NOMO-1 (cell line): ENCODE measurements around the gene ALKAL2.
A peak's percentile ranks its signal among the peaks of the same experiment; 100 is the strongest.

Source experiments
- DNase-seq, 2 experiments: peaks; one replicate each; lab custom pipeline; 2025; ENCODE audit not compliant: unreplicated experiment in 2 of 2; lab: John Stamatoyannopoulos, UW

Gene ALKAL2

DNA sequence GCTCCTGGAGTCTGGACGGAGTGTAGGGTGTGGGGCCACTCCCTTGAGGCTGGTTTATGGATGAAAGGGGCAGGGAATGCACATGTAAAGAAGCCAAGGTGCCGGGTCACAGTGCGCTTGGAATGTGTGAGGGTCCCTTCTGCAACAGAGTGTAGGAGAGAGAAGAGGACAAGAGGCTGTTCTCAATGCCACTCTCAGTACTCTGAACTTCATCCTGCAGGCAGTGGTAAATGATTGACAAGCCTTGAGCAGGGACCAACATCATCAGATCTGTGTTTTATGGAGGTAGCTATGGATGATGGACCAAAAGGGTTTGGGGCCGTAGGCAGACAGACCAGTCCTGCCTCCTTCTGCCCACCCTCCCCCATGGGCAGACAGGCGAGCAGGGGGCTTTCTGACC, 7.2 kb upstream of the ALKAL2 start:
- no peak for DNase-seq

DNA sequence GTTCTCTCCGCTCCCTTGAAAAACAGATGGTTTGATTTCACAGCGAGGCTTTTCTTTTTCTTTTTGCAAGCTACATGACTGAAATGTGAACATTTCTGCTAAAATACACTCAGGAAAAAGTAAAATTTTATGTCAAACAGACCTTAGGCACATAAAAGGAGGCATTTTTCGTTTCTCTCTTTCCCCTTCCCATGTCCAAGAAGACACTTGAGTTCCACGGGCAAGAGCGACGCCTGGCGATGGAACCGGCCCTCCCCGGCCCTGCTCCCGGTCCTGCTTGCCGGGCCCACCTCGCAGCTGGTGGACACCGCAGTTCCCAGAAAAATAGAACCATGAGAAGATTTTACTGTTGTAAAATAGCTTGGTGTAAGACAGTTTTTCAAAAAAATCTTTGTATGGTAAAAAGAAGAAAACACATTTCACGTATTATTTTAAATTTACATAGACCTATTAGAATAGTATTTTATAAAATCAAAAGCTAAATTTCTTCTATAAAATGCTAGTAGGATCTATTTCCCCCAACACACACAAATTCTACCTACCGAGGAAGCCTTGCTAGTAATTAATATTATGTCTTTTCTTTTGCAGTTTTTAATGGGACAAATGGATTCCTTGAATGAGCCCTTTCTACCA, 2.3 kb upstream of the ALKAL2 start:
- peak; percentile 45 to 54 for DNase-seq

DNA sequence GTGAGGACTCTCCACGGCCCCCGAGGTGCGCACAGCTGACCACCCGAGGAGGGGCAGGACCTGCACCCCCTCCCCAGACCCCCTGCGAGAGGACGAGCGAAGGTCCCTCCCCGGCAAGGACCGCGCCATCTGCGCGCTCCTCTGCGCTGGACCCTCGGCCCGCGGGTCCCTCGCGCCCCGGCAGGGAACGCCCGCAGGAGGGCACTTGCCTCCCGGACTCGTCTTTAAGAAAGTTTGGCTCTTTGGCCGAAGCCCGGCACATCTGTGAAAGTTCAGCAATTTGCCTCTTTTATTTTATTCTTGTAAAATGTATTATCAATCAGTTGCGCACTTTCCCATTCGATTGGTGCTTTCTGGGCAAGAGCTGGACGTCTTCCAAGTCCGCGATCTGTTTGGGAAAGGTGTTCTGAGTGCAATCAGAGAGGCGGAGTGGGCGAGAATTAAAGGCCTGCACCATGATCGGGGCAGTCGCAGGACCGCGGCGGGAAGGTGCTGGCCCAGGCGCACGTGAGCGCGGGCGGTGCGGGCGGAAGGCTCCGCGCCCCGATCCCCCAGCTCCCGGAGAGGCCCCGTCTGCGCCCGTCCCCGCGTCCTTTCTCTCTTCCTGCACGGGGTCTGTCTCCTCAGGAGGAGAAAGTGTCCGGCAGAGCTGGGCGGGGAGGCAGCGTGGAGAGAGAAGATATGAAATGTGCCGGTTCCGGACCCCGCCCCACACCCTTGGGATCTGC, 1.6 kb upstream of the ALKAL2 start:
- DNase-seq = no peak

DNA sequence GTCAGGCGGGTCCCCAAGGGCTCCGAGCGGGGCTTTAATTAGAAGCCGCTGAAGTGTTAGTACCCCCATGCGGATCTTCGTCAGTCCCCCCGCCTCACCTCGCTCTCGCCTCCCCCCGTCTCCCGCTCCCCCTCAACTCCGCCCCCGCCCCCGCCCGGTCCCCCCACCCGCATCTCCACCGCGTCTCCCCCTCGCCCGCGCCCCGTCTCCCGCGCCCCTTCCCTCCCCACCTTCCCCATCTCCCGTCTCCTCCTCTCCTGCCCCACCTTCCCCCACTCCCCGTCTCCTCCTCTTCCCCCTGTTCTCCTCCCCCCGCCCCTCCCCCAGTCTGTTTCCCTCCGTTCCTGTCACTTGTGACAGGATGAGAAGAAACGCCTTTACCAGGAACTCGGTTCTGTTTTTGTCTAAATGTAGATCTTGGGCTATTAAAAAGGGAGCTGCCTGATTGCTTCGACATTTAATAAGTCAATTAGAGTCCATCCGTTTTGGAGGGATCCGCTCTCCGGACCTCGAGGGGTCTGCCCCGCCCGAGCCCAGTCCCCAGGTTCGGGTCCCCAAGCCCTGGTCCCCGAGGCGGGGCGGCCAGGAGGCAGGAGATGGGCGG, 969 bp upstream of the ALKAL2 start:
- DNase-seq = no peak

DNA sequence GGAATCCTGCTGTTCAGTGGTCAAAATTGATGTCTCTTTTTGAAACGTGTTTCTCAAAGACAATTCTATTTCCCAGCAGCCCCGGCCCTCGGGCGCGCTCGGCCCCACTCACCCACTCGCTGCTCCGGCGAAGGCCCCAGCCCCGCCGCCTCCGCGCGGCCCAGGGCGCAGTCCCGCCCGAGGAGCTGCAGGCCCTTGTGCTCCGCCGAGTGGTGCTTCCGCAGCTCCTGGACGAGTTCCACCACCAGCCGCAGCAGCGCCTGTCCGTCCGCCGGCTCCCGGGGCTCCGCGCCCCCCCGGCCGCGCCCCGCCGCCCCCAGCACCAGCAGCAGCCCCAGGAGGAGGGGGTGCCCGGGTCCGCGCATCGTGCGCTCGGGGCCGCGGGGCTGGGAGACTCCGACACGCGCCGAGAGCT, 413 bp downstream of the ALKAL2 start:
- no peak for DNase-seq

DNA sequence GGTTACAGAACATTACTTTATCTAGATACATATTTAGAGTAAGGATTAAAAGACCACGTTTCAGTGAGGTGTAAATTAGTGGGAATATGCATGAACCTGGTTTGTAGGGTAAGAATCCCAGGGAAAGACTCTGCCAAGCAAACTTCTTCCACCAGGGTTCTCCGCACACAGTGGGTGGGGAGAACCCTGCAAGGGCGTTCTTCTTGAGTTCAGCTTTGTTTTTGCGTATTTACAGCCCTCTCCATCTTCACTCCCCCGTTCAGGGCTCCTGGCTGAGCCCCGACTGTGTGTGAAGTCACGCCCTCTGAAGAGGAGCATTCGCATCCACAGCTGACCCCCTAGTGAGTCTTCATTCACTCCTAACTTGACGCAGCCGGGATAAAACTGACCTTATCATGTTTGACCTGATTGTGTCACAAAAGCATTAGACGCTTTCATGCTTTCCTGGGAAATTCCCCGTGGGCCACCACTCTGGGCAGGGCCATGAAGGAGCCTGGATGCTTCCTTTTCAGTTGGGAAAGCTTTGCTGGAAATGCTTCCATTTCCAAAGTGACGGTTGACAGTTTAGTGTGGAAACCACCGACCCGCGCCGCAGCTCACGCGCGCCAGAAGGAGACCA, 1.0 kb downstream of the ALKAL2 start:
- no peak for DNase-seq

DNA sequence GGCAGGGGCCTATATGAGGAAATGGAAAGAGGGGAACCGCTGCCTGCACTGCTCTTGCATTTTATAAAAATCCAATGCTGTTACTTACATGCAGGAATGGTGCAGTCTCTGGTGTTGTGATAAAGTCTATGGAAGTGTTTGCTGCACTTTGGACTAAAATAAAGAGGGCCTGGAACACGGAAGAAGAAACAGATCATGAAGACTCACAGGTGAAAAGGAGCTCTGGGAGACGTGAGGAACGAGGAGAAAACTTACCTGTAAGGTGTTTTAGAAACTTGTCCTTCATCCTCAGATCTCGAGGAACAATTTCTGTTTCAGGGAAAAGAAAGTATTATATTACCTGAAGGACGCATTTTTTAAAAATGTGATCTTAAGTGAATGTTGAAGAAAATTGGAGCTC, 1.9 kb downstream of the ALKAL2 start:
- no peak for DNase-seq

DNA sequence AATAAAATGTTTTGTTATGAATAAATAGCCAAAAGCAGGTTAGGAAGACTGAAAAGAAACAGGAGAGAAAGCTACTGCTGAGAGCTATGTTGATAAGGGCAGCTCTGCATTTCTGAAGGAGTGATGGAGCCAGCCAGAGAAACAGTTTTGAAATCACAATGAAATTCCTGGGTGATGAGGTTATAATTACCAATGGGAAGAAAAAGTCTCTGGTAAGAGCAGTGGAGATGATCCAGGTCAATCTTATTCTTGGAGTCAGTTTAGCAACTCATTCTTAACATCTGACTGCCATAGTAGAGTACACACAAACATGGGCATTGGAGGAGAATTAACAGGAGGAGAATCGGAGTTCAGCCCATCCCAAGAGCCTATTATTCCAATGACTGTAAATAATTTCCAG, 2.4 kb downstream of the ALKAL2 start:
- no peak for DNase-seq

DNA sequence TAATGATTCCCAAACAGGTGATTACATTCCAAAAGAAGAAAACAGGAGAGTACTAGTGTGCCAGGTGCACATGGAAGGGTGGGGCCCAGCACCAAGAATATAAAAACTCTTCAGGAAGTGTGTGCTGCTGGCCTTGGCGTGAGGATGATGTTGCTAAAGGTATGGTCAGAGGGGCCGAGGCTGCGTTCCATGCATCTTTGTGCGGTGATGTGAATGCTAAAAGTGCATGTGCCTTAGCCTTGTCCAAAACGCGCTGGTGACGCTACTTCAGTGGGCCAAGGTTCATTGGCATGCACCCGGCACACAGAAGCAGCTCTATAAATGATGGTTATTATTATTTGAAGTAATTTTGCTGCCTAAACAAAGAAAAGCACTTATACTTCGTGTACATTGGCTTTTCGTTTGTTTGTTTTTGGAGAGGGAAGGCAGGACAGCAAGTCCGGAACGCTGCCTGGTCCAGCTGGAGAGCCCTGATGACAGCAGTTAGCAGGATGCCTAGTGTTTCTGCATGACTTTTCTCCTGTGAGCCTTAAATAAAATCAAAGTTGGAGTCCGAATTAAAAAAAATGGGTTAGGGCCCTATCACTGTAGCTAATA, 2.9 kb downstream of the ALKAL2 start:
- DNase-seq = no peak

DNA sequence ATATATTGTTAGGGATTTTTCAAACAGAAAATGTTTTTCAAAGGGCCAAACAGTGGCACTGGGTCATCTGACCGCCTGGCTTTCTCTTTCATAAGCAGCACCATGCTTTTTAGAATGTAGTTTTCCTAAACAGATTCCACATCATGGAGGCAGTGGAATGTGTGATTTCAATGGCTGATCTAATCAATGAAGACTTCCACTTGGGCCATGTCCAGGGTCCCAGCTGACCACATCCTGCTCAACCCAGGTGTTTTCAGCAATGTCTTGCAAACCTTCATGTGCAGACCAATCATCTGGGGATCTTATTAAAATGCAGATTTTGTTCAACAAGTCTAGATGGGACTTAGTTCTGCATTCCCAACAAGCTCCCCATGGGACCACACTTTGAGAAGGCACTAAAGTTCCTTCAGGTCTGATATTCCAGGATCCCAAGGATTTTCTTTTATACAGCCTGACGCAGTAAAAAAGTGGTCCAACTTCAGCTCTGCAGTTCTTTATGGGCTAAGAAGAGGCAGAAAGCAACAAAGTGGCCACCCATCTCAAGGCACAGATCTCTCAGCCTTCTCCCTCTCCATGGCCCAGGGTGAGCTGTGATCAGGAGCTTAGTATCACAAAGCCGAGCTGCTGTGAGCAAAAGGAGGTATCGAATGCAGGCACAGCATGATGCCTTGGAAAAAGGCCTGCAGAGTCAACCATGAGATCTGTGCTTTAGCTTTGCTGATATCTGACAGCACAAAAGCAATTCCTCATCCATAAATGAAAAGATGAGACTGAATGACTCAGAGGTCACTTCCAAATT, 3.7 kb downstream of the ALKAL2 start:
- no peak for DNase-seq

DNA sequence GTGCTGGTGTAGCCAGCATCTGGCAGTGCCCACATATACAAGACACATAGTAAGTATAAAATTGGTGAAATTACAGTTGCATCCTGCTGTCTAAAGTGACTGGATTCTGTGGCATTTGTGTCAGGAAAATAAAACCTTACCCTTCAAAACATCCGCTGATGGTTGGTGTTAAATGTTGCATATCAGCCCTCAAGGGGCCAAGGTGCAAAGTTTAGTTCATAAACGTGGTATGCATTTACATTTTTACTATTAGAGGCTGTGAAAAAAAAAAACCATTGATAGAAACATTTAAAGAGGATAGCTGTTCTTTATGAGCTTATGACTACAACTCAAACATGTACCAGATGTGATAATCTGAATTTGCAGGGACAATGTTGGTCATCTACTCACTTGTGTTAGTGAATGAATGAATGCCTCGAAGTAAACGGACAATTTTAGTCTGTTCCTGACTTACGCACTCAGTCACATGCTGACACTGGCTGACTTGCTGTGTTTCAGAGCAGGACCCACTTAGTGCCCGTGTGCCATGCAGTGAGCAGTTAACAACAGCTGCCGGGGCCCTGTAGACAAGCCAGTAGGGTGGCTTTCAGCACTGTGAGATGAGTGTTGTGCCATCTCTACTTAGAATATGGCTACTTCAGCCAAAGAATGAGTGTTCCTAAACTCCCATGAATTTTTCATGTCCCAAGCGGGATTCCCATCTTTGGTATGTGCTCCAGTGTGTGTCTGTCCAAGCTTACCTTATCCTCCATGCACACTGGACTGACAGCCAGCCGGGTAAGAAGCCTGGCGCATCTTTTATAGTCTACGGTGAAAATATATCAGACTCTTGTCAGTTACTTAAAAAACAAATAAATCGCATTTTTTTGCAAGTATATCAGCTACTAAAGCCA, 5.3 kb downstream of the ALKAL2 start:
- no peak for DNase-seq

DNA sequence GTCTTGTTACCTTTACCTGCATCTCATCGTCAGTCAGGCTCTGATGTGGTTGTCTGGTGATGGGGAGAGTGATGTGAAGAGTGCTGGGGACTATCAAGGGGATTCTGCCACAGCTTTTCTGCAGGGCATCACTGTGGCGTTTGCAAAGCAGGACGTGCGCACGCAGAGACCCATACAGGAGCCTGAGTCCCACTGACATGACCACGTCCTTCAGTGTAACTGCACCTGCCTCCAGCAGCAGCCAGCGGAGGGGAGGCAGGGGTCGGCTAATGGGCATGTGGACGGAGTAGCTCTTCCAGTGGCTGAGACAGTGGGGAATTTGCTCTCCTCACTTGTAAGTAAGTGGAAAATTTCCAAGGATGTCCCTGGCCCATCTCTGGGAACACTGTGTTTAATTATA, 6.5 kb downstream of the ALKAL2 start:
- no peak for DNase-seq

DNA sequence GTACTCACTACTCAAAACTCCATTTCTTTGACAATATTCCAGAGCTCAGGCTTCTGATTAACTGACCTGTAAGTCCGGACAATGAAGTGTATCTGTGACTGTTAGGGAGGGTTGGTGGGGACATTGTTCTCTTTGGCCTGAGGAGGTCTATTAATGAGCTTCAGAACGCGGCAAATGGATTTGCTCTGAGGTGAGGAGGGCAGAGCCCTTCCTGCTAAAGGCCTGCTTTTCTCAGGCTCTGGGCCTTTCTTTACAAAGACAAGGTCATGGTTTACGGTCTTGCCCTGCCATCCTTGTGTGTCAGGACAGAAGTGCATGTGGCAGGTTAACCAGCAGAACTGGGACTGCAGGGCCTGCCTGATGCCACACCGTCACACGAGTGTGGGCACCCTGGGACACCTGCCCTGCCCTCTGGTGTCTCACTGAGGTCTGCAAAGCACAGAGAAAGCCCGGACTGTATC, 7.2 kb downstream of the ALKAL2 start:
- no peak for DNase-seq

DNA sequence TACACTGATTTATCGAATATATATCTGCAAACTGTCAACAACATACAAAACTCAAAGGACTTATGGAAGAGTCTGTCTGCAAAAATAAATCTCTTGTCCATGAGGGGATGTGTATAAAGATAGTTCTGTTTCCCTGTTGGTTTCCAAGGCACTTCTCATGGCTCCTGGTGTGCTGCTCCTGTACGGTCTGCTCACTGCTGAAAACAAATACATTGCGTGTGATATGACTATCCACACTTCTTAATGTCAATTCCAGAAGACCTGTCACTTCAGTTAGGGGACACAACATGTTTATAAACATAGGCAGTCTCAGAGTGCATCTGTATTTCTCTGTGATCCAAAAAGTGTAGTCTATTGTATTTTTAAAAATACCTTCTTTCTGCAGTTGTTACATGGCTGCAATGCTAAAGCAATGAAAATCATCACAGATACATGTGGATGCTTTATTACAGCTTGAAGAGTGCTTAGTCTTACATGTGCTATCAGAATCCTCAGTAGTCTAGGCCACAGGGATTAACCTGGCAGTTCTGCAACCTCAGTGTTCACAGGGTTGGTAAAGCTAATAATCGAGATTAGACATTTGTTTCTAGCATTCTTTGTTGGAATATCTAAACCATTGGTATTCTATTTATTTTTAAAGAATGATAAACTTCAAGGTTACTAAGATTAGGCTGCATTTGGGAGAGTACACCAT, 7.8 kb downstream of the ALKAL2 start:
- DNase-seq = no peak

DNA sequence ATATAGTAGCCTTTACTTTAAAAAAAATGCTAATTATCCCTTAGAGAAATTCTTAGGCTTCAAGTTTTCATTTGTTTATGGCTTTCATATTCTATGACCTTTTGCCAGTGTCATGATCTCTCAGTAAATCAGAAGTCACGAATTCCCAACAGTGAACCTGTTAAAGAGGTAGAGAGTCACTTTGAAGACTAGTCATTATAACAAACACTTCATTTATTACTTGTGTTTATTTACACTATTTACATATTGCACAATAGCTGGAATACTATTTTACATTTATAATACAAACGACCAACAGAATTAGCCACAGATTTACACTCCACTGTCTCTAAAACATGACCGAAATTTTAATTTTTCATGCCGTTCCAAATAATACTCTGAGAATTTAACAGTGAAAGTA, 8.5 kb downstream of the ALKAL2 start:
- DNase-seq = no peak

DNA sequence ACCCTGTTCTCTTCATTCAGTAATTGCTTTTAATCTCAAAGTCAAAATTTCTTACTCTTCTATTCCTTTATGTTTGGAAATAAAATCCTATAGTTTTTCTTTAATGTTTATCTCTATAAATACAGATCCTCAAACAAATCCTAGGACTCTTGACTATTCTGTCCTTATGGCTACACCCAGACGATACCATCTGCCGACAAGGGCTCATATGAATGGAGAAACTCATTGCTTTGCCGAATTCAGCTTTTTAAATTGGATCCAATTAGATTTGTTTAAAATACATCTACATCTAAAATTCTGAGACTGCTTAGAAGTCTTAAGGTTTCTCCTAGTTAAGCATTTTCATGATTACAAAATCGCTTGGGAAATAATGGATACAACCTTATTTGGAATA, 9.0 kb downstream of the ALKAL2 start:
- DNase-seq = no peak

DNA sequence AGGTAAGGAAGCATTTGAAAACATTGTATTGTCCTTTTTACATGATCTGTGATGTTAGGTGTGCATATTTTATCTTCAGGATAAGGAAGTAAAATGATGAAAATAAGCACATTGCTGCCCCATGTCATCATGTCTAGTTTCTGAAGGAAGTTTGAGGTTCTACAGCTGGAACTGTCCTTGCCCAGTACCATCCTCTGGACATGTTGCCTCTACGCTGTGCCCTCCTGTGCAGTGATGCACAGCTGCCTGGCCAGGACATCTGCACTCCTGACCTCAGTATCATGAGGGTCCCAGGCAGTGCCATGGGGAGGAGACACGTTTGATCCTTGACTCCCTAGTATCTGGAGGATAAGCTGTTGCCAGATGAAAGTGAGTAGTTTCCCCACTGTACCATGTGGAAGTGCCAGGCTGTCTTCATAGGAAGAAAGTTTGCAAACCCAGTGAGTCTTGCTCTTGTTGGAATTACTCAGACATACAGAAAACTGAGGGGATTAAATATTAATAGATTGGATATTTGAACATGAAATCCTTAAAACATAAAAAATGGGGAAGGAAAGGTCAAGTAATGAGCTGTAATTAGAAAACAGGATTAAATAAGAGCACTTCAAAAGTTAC, 9.5 kb downstream of the ALKAL2 start:
- DNase-seq = no peak

DNA sequence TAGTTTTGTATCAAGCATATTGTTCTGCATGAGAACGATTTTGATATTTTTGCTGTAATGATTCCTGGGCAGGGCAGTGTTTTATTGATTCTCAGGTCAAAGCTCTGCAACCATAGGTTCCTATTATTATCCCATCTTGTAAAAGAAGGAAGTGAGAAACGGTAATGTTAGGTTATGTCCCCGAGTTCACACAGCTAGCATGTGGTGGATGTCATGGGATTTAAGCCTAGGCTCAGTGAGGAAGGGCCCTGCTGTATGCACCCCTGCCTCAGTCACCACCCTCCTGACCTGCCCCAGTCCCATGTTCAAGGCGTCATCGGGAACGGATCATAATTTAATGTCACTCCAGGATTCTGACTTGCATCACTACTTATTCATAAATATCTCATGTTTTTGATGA, 12.4 kb downstream of the ALKAL2 start:
- peak; percentile 44 to 82 for DNase-seq

DNA sequence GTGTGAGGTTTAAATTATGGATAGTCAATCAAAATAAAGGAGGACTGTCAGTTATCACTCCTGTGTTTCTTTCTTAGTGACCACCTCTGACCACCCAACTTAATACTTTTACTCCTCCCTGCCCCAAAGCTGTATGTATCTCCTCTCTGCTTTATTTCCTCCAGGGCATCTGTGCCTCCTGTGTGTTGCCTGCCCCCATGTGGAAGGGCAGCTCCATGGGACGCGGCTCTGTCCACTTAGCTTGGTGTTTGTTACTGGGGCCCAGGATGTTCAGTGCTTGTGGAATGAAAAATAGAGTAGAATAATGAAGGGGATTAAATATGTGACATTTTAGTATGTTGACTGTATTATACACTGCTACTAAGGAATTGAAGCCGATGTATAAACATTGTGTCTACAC, 13.4 kb downstream of the ALKAL2 start:
- DNase-seq = no peak
